Stimulated activated CD4-positive, alpha-beta T cell treated with anti-CD3 and anti-CD28 coated beads, TNF-alpha, amount 100 ng/mL, for 4 hours (primary cell): ENCODE data around the gene RNF34.

Experiments used
- DNase-seq, 3 experiments: peaks; one replicate each; pipeline ENCODE4 v3.0.0-alpha.2; 2020; ENCODE audit warnings: low read depth in 3 of 3

RNF34 gene

DNA sequence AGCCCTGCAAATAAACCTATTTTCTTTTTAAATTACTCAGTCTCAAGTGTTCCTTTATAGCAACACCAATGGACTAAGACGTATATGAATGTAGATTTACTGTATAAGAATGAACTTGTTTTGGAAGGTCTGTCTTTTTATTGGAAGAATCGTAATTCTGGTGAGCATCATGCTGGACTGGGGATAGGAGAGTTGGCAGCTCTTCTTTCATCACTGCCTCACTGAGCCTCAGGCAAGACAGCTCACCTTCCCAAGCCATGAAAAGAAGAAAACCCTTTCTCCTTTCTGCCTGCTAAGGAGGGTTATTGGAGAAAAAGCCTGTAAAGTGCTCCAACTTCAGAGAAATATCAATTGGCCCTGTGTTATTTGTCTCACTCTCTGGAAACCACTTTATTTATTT is 9.1 kb upstream of the RNF34 start:
- no peak for DNase-seq

DNA sequence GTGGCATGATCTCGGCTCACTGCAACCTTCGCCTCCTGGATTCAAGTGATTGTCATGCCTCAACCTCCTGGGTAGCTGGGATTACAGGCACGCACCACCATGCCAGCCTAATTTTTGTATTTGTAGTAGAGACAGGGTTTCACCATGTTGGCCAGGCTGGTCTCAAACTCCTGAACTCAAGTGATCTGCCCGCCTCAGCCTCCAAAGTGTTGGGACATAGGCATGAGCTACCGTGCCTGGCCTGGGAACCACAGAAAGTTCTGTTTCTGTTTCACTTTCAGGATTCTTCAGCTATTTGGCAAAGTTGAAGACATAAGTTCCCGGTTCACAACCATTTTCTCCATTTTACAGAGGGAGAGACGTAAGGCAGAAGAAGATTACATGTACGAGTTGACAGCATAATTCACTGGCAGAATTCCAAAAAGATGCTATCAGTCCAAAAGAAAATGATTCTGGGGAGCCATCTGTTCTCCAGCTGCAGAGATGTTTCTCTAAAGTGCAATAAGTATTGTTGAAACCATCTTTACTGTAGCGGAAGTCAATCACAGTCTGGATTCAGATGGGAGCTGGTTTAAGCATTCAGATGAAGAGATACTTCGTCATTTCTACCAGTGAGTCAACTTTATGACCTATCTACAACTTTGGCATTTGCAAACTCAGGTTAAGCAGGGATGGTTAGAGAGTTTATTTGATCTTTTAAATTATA is 8.1 kb upstream of the RNF34 start:
- peak in 1 of 3 experiments; percentile 1 for DNase-seq

DNA sequence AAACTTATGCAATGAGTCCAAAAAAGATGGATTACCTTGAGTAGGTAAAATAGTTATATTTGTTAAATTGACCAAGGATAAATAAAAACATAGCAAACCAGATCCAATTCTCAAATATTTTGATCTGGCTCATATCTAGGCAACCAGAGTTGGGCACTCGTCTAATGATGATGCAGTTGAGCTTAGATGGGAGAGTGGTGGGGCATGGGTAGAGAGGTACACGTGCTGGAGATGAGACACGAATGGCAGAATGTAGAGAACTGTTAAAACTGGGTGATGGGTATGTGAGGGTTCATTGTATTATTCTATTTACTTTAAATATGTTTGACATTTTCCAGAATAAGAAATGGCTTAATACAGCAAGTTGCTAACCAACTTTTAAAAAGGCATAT is 7.6 kb upstream of the RNF34 start:
- no peak for DNase-seq

DNA sequence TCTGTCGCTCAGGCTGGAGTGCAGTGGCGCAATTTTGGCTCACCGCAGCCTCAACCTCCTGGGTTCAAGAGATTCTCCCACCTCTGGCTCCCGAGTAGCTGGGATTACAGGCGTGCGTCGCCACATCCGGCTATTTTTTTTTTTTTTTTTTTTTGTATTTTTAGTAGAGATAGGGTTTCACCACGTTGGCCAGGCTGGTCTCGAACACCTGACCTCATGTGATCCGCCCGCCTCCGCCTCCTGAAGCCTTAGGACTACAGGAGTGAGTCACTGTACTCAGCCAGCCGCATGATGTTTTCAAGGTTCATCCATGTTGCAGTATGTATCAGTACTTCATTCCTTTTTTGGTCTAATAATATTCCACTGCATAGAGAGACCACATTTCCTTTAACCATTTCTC is 2.4 kb upstream of the RNF34 start:
- no peak for DNase-seq

DNA sequence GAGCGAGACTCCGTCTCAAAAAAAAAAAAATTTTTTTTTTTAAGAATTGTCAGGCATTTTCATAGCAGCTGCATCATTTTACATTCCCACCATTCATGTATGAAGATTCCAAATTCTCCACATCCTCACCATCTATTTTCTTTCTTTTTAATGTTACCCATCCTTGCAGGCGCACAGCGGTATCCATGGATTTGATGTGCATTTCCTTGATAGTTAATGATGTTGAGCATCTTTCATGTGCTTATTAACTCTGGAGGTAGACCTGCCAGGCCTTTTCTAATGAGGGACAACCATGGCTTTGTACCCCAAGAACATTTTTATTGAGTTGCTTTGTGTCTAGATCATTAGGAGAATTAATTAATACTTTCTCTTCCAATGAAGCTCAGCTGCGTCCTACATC is 1.6 kb upstream of the RNF34 start:
- DNase-seq = no peak

DNA sequence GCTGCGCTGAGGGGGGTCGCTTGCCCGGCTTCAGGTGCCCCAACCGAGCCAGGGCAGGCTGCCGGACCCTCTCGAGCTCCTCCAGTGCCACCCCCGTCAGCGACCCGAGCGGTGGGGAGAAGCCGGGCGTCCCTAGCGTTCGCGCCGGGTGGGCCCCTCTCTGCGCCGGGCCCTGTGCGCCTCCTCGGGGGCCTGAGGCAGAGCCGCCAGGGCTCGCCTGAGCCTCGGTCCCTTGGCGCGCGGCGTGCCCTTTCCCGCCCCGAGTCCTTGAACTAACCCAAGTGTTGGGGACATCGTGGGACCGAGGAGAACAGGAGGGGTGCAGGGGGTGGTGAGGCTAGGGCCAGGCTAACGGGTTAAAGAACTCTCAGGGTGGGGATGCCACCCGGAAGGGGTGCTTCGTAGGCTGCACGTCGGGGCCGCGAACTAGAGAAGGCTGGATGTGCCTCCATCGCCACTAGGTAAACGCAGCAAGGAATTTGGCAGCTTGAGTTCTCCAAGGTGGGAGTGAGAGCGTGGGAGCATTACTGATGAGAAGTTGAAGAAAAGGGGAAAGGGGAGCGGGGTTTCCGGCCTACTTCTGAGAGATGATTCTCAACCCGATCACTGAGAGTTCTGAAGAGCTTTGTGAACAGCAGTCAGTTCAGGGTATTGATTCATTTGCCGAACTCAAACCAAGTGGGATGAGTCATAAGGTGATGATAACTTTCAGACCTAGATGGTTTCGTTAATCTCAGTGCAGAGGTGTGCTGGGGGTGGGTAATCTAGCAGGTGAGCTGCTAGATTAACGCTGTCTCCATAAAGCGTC is 618 bp downstream of the RNF34 start:
- peak; percentile 35 to 53 (median 45) for DNase-seq

GRCh38 chr12:121403721-121404120 is 3.8 kb downstream of the RNF34 start:
- DNase-seq = no peak

DNA sequence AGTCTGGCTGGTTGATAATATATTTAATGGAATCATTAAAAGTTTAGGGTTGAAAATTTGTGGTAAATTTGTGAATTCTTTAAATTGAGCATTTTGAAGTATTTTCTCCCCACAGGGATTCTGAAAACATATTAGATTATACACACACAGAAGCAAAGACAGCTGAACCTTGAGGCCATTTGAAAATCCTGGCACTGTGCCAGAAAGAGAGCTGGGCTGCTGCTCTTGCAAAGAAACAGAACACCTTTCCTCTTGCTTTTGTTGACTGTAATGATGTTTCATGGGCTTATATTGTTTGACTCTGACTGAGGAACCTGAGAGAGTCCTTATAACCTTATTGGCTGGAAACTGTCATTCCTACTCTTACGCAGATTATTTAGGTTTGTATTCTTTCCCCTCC is 4.8 kb downstream of the RNF34 start:
- no peak for DNase-seq

GRCh38 chr12:121405211-121405610 is 5.3 kb downstream of the RNF34 start:
- no peak for DNase-seq

DNA sequence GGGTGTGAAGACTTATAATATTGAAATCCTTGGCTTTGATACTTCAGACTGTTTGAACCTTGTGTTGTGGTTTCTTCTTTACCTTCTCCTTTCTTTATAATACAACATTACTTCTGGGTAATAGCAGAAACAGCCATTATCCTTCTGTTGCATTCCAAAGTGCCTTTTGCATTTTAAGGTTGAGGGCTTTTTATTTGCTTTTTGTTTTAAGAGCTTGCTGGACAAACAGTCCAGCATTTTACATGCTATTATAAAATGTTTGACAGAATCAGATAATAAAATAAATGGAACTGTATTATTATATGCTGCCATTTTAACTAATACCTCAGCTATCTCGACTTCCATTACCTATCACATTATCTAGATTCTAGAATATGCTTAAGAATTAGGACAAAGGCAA is 14.0 kb downstream of the RNF34 start:
- no peak for DNase-seq

- DNase-seq = no peak
Observed at GRCh38 chr12:121417847-121418246, 17.9 kb downstream of the RNF34 start.

DNA sequence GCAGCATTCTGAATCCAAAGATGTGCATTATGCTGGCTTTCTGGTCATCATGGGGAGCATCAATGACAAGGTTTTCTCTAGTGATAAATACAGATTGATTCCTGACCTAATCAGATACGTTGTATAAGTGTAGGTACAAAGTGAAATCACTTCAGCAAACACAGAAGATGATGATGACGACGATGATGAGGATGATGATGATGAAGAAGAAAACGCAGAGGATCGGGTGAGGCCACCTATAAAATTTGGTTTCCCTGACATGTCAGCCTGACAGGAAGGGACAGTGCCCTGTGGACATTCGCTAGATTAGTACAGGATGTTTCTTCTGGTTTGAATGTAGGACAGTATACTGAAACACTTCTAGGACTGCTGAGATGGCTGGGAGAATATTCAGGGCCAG is 20.2 kb downstream of the RNF34 start:
- DNase-seq = no peak

DNA sequence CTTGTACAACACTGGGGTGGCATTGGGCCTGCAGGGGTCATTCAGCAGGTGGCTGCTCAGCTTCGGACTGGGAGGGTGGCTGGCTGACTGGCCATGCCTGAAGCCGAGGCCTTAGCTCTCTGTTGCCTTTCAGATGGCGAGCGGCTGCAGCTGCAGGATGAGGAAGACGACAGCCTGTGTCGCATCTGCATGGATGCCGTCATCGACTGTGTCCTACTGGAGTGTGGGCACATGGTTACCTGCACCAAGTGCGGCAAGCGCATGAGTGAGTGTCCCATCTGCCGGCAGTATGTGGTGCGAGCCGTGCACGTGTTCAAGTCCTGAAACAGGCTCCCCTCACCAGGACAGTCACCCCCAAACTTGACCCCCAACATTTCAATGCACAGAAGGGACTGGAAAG is 23.3 kb downstream of the RNF34 start:
- no peak for DNase-seq

GRCh38 chr12:121423682-121424623 is 24.0 kb downstream of the RNF34 start:
- DNase-seq = no peak

- DNase-seq = no peak
Observed at GRCh38 chr12:121424624-121424975, 24.7 kb downstream of the RNF34 start.

GRCh38 chr12:121427556-121428050 is 27.7 kb downstream of the RNF34 start:
- no peak for DNase-seq

DNA sequence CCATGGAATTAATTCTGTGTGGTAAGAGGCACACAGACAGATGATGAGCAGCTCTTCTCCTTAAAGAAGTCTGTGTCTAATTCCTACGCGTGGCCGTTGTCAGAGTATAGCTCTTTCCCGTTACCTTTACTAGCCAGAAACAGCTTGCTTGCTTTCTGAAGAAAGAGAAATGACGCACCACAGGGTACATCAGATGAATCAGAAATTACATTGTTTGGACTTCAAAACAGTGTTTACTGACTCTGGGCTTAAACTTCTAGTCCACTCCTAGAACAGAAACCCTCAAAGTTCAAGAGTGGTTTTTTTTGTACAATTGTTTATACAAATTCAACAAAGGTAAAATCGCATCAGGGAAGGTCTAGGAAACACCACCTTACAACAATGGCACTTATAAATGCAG is 29.0 kb downstream of the RNF34 start:
- no peak for DNase-seq

DNA sequence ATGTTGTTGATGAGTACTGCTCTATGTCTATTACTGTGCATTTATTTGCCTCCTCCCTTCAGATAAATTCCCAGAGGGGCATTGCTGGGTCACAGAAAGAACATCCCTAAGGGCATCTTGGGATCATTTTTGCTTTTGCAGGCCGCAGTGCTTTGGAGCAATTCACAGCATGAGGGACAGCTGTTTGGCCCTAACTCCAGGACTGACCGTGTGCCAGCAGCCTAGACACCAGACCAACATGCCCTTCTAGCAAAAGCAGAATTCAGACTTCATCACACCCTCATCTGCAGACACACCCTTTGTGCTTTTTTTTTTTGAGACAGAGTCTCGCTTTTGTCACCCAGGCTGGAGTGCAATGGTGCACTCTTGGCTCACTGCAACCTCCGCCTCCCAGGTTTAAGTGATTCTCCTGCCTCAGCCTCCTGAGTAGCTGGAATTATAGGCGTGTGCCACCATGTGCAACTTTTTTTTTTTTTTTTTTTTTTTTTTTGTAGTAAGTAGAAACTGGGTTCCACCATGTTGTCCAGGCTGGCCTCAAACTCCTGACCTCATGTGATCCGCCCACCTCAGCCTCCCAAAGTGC is 31.0 kb downstream of the RNF34 start:
- no peak for DNase-seq

DNA sequence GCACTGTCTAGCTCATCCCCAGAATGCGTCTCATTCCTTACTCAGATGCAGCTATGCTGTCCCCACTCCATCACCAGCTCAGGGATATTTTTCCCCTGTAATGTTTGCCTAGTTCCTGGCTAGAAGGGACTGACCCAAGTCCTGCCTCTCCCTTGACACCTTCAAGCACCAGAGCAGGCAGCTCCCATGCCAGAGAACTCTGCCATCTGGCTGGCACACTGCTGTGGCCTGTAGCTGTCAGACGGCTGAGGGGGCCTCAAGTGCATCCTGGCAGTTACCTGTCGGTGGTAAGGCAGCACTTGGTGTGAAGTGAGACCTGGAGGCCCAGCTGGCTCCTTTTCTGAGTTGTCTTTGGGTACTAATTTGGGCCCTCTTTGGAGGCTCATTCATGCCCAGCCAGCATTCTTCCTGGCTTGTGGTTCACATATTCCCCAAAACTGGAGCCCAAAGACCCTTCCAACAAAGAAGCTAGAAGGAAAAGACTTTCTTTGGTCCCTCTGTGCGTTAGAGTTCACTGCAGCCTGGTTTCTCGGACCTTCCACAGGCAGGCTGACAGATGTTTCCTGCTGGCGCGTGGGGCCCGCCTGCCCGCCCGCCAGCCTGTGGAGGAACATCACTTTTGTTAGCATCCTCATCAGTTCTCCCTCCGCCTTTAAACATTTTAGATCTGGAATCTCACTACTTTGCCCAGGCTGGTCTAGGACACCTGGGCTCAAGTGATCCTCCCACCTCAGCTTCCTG is 33.0 kb downstream of the RNF34 start:
- DNase-seq = no peak

DNA sequence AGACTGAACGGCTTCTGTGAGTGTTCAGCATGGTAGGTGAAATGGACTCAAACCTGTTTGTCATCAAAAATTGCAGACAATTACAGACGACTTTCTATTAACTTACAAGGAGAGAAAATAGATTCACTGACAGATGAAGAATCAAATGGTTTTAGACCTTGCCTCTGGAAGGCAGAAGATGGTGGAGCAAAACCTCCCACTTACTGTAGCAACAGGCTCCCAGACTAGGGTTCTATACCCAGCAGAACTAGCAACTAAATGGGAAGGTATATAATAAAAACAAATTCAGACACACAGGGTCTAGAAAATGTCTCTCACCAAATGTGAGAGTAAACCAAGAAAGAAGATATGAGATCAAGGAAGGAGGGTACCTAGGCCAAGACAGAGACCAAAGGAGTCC is 36.8 kb downstream of the RNF34 start:
- no peak for DNase-seq

DNA sequence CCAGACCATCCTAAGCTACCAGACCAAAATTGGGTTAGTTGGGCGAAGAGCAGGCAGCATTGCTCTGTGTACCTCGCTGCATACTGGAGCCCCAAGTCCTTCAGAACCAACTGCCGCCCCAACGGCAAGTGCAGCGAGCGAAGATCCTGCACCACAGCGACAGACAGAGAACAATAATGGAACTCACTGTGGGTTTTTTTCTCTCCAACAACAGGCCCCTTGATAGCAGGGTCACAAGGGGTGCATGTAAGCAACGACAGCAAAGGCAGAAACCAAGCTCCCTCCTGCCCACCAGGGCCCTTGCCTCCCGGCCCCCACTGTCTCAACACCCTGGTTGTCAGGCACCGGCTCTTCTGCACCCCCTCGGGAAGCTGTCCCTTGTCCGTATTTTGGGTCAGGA is 39.0 kb downstream of the RNF34 start:
- no peak for DNase-seq
